GM19455 (cell line): Measurements from ENCODE around the gene RPS23.

ENCODE experiments used
- ATAC-seq: cut with Tn5 transposase; IDR thresholded peaks from one replicate; pipeline ENCODE4 v1.9.1; 2021; ENCODE audit not compliant: unreplicated experiment

The RPS23 gene

GRCh38 chr5:82277987-82278710 lies at the start of gene RPS23:
TSS of gene RPS23 (minus strand) at chr5:82278354. CDS start at chr5:82278323, 31 bp downstream.
- peak; percentile 91 for ATAC-seq

- no peak for ATAC-seq
Measured at GRCh38 chr5:82327941-82328340, 49.8 kb upstream of the RPS23 start.

- no peak for ATAC-seq
Measured at GRCh38 chr5:82325996-82326395, 47.8 kb upstream of the RPS23 start.

- ATAC-seq: no peak
Measured at GRCh38 chr5:82325155-82325554, 47.0 kb upstream of the RPS23 start.

- no peak for ATAC-seq
Measured at GRCh38 chr5:82320966-82321365, 42.8 kb upstream of the RPS23 start.

- ATAC-seq: no peak
Measured at GRCh38 chr5:82319651-82320376, 41.7 kb upstream of the RPS23 start.

- no peak for ATAC-seq
Measured at GRCh38 chr5:82319192-82319591, 41.0 kb upstream of the RPS23 start.

- no peak for ATAC-seq
Measured at GRCh38 chr5:82314964-82315758, 37.0 kb upstream of the RPS23 start.

GRCh38 chr5:82313016-82313415 lies 34.9 kb upstream of the RPS23 start:
- no peak for ATAC-seq

GRCh38 chr5:82312373-82312856 lies 34.3 kb upstream of the RPS23 start:
- no peak for ATAC-seq

GRCh38 chr5:82309091-82309531 lies 31.0 kb upstream of the RPS23 start:
- no peak for ATAC-seq

- no peak for ATAC-seq
Measured at GRCh38 chr5:82308416-82308815, 30.3 kb upstream of the RPS23 start.

- ATAC-seq: no peak
Measured at GRCh38 chr5:82307451-82307850, 29.3 kb upstream of the RPS23 start.

GRCh38 chr5:82306151-82306550 lies 28.0 kb upstream of the RPS23 start:
- no peak for ATAC-seq

GRCh38 chr5:82301190-82301589 lies 23.0 kb upstream of the RPS23 start:
- ATAC-seq: no peak

- ATAC-seq: no peak
Measured at GRCh38 chr5:82298668-82299067, 20.5 kb upstream of the RPS23 start.

- no peak for ATAC-seq
Measured at GRCh38 chr5:82297711-82298110, 19.6 kb upstream of the RPS23 start.

GRCh38 chr5:82296929-82297328 lies 18.8 kb upstream of the RPS23 start:
- no peak for ATAC-seq

- no peak for ATAC-seq
Measured at GRCh38 chr5:82295959-82296531, 17.9 kb upstream of the RPS23 start.

- ATAC-seq: no peak
Measured at GRCh38 chr5:82295144-82295543, 17.0 kb upstream of the RPS23 start.

GRCh38 chr5:82291420-82291819 lies 13.3 kb upstream of the RPS23 start:
- ATAC-seq: no peak
